ENCODE results near the gene MYLK.
A peak's percentile ranks its signal among the peaks of the same experiment; 100 is the strongest.

MYLK gene

DNA sequence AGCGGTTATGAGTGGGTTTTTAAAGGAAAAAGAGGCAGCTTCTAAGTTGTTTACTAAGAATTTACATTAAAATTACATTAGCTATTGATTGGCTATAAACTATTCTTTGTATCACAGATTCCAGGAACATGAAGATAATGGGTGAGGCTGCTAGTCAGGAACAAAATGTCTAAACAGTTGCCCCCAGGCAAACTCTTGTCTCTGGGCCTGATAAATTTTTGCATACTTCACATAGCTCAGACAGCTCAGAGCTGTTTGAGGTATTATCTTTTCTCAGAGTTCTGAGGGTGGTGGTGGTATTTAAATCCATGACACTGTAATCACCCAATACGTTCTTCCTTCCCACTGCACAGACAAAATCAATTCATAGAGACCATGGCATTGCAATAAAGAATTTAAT, 297.2 kb downstream of the MYLK start:
- TF ChIP-seq, protein P1, sequence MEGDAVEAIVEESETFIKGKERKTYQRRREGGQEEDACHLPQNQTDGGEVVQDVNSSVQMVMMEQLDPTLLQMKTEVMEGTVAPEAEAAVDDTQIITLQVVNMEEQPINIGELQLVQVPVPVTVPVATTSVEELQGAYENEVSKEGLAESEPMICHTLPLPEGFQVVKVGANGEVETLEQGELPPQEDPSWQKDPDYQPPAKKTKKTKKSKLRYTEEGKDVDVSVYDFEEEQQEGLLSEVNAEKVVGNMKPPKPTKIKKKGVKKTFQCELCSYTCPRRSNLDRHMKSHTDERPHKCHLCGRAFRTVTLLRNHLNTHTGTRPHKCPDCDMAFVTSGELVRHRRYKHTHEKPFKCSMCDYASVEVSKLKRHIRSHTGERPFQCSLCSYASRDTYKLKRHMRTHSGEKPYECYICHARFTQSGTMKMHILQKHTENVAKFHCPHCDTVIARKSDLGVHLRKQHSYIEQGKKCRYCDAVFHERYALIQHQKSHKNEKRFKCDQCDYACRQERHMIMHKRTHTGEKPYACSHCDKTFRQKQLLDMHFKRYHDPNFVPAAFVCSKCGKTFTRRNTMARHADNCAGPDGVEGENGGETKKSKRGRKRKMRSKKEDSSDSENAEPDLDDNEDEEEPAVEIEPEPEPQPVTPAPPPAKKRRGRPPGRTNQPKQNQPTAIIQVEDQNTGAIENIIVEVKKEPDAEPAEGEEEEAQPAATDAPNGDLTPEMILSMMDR (conservative IDR thresholded peaks at IDR 0.05; ENCODE audit: low read length): no peak
- no peak overlapping the region for H3K4me3 ChIP-seq (ENCODE audit: low read length)
- peak; percentile 49 for DNase-seq (ENCODE audit: low read depth)

GRCh38 chr3:123586131-123586530, 298.0 kb downstream of the MYLK start:
- H3K4me3 ChIP-seq (ENCODE audit: low read length): peak overlapping the region; percentile 74
- DNase-seq (ENCODE audit: low read depth): peak; percentile 31
- TF ChIP-seq, protein P1 (conservative IDR thresholded peaks at IDR 0.05; ENCODE audit: low read length): no peak

DNA sequence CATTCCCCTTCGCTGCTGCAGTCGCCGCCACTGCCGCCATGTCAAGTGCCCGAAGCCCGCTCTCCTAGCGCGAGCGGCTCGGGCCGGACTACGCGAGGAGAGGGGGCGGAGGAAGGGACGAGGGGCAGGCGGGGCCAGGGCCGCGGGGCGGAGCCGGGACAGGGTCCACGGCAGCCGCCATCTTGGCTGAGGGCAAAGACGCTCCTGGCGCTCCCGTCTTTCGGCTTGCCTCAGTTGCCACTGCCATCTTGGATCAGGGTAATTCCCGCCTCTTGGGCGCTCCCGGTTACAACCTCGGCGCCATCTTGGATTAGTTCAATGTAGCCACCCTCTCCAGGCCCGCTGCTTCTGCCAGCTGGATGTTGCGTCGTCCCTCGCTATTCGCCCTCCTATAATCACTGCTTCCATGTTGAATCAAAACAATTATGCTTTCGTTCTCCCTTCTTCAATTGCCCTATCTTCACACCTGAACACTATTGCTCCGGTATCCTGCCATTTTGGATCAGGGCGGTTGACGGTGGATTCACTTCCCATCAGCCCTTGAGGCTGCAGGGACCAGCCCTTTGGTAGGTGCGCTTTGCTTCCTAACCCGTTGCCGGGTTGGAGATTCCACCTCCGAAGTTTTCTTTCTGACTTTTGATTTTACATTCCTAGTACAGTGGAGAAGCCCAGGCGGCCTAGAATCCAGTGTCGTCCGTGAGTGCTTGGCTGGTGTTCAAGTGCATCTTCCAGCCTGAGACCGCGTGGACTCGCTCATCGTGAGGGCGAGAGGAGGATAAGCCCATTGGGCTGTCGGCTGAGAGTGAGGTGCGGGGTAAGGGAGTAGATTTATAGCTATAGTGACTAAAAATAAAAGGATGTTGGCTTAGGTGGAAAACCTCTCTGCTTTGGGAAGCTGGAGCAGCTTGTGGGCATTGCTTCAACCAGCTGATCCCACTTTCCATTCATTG, 298.9 kb downstream of the MYLK start, which contains the start of gene HACD2:
HACD2 (minus strand) TSS at position 66 of the 950 bp plus-strand sequence; CDS start at position 40, 26 bp downstream.
- H3K4me3 ChIP-seq (ENCODE audit: low read length): peak within 1 kb of the TSS; percentile 74
- TF ChIP-seq, protein P1 (conservative IDR thresholded peaks at IDR 0.05; ENCODE audit: low read length): no peak
- peak; percentile 96 for DNase-seq (ENCODE audit: low read depth)

DNA sequence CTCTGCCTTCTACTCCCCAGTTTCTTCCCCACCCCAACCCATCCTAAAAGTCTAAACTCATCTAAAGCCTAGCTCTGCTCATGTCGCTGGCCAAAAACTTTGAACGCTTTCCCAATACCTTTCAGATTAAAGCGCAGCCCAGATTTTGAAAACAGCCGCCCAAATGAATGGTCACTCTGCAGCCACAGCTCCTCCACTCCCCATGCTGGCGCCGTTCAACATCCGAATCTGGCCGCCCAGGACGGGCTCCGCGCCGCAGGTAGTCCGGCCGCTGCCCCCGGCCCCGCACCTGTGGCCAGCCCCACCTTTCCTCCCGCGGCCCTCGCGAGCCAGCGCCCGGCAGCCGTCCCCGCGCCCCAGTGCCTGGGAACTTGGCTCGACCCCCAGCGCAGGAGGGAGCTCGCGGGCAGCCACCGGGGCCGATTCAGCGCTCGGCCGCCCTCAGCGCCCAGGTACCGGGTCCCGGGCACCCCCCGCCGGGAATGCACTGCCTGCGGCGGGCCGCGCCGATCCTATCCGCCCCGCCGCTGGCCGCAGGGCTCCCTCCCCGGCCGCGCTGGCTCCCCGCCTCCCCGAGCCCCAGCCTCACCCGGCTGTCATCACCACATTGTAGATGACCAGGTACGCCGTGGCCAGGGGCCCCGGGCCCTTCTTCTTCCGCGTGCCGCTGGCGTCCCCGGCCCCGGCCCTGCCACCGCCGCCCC, 299.7 kb downstream of the MYLK start:
- TF ChIP-seq, protein P1 (conservative IDR thresholded peaks at IDR 0.05; ENCODE audit: low read length): 0 out of 2 replicates have a peak, but pooled peaks have one; percentile 4
- DNase-seq (ENCODE audit: low read depth): no peak
- peak overlapping the region; percentile 66 for H3K4me3 ChIP-seq (ENCODE audit: low read length)

DNA sequence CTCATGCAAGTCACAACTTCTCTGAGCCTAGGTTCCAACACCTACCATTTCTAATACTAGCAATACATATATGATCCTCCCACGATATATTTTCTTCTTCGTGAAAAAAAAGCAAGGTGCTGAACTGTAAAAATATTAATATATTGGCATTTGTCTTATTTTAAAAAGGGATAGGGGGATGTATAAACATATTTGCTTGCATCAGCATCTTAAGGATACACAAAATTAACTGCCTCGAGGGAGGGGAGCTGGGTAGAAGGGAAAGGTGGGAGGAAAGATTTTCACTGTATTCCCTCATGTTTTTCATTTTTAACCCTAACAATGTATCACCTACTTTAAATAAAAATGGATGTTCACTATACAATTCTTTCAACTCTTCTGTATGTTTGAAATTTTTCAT, 300.6 kb downstream of the MYLK start:
- TF ChIP-seq, protein P1 (conservative IDR thresholded peaks at IDR 0.05; ENCODE audit: low read length): no peak
- peak overlapping the region; percentile 66 for H3K4me3 ChIP-seq (ENCODE audit: low read length)
- no peak for DNase-seq (ENCODE audit: low read depth)

DNA sequence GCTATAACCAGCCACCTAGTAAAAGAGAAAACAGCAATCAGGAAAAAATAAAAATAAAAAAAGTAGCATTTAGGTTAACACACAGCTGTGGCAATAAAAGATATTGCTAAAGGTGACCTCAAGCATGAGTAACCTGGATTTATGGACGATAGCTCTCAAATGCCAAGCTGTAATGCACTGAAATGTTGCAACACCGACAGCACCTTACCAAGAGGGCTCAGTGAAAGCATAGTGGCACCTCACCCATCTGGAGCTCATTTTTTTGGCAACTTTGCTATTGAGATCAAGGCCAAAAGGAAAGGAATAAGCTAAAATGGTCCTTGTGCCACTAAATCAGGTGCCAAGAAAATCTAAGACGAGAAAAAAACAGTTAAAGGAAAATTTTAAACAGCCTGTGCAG, 301.8 kb downstream of the MYLK start:
- TF ChIP-seq, protein P1 (conservative IDR thresholded peaks at IDR 0.05; ENCODE audit: low read length): no peak
- no peak overlapping the region for H3K4me3 ChIP-seq (ENCODE audit: low read length)
- peak; percentile 27 for DNase-seq (ENCODE audit: low read depth)

All from AG10803 (cell line).